ENCODE measurements around the gene SPTBN4. TPM values are rescaled to one million over a fixed set of nuclear protein-coding genes. Genes with fewer than 3 reads are reported as not detected.

SPTBN4 gene
- polyA plus RNA-seq (2013): 0.04 TPM

GRCh38 chr19:40466985-40467734 is at the start of gene SPTBN4:
Gene SPTBN4, plus strand, starts transcription at chr19:40467001. Its CDS starts 5,621 bp downstream, at chr19:40472622.
- Histone ChIP-seq H3K9me3 (ENCODE audit: control extremely low read depth in 1 of 5, control insufficient read depth in 4 of 5, insufficient read depth in 2 of 5, low read depth in 1 of 5, low read length in 4 of 5) (no peaks in the 10 kb centered on the region), H3K27ac (ENCODE audit: insufficient read depth in 1 of 2, low read depth in 1 of 2, low read length in 2 of 2, poor library complexity in 1 of 2, severe bottlenecking in 2 of 2) (no peak within 1 kb of the TSS), H3K36me3 (ENCODE audit: control insufficient read depth in 4 of 4, insufficient read depth in 4 of 4, low read length in 3 of 4) (no peaks in the 10 kb centered on the region), H3K4me1 (ENCODE audit: control extremely low read depth in 1 of 4, control insufficient read depth in 4 of 4, insufficient read depth in 4 of 4, low read length in 3 of 4) (peaks cover 5 to 30% (median 27%) of the 10 kb centered on the region in 4 experiments), H3K27me3 (replicated peaks in 2 of 5; ENCODE audit: control insufficient read depth in 4 of 5, insufficient read depth in 5 of 5, low read length in 4 of 5) (peaks cover 0 to 27% (median 12%) of the 10 kb centered on the region in 5 experiments), H3K4me3 (ENCODE audit: control insufficient read depth in 1 of 7, extremely low read depth in 1 of 7, insufficient read depth in 4 of 7, low read depth in 2 of 7, low read length in 6 of 7) (peak within 1 kb of the TSS; percentile 7 to 81 (median 68))
- ChIA-PET CTCF (interaction anchor here (1.3 to 2.1 kb wide), 2 partner anchors 43 to 54 kb away, joined by 4 to 5 read pairs; no protein-coding TSS in a partner anchor), POLR2A (no interaction called here)
- DNase-seq: no peak
- under 1% methylated on average over 68 of the region's 87 CpGs for WGBS (ENCODE audit: insufficient coverage)

- ChIA-PET POLR2A (interaction anchor here (0.5 to 2.1 kb wide), 5 partner anchors 8 to 274 kb away, joined by 3 to 4 read pairs (median 3); partner anchors contain the start of gene SERTAD1), CTCF (interaction anchor here (1.5 kb wide), 1 partner anchor 9 kb away, joined by 4 read pairs; no protein-coding TSS in a partner anchor)
- Histone ChIP-seq H3K36me3 (ENCODE audit: control insufficient read depth in 4 of 4, insufficient read depth in 4 of 4, low read length in 3 of 4) (peaks cover 0 to 4% (median 1%) of the 10 kb centered on the region in 4 experiments), H3K4me3 (ENCODE audit: control insufficient read depth in 1 of 7, extremely low read depth in 1 of 7, insufficient read depth in 4 of 7, low read depth in 2 of 7, low read length in 6 of 7) (peak overlapping the region in 4 of 7 experiments; percentile 35 to 49 (median 42)), H3K27me3 (replicated peaks in 2 of 5; ENCODE audit: control insufficient read depth in 4 of 5, insufficient read depth in 5 of 5, low read length in 4 of 5) (no peaks in the 10 kb centered on the region), H3K9me3 (ENCODE audit: control extremely low read depth in 1 of 5, control insufficient read depth in 4 of 5, insufficient read depth in 2 of 5, low read depth in 1 of 5, low read length in 4 of 5) (no peaks in the 10 kb centered on the region), H3K4me1 (ENCODE audit: control extremely low read depth in 1 of 4, control insufficient read depth in 4 of 4, insufficient read depth in 4 of 4, low read length in 3 of 4) (peaks cover 5 to 81% (median 71%) of the 10 kb centered on the region in 4 experiments), H3K27ac (ENCODE audit: insufficient read depth in 1 of 2, low read depth in 1 of 2, low read length in 2 of 2, poor library complexity in 1 of 2, severe bottlenecking in 2 of 2) (peak overlapping the region; percentile 66 to 81)
- WGBS (ENCODE audit: insufficient coverage): 37% methylated on average over 3 of the region's 4 CpGs
- no peak for DNase-seq
These were observed 49.2 kb upstream of the SPTBN4 start for GRCh38 chr19:40417643-40417981.

GRCh38 chr19:40418040-40418439 is 48.8 kb upstream of the SPTBN4 start:
- 85% methylated on average over 2 of the region's 3 CpGs for WGBS (ENCODE audit: insufficient coverage)
- Histone ChIP-seq H3K9me3 (ENCODE audit: control extremely low read depth in 1 of 5, control insufficient read depth in 4 of 5, insufficient read depth in 2 of 5, low read depth in 1 of 5, low read length in 4 of 5) (no peaks in the 10 kb centered on the region), H3K27me3 (replicated peaks in 2 of 5; ENCODE audit: control insufficient read depth in 4 of 5, insufficient read depth in 5 of 5, low read length in 4 of 5) (no peaks in the 10 kb centered on the region), H3K27ac (ENCODE audit: insufficient read depth in 1 of 2, low read depth in 1 of 2, low read length in 2 of 2, poor library complexity in 1 of 2, severe bottlenecking in 2 of 2) (peak overlapping the region in 1 of 2 experiments; percentile 81), H3K4me3 (ENCODE audit: control insufficient read depth in 1 of 7, extremely low read depth in 1 of 7, insufficient read depth in 4 of 7, low read depth in 2 of 7, low read length in 6 of 7) (no peak overlapping the region), H3K4me1 (ENCODE audit: control extremely low read depth in 1 of 4, control insufficient read depth in 4 of 4, insufficient read depth in 4 of 4, low read length in 3 of 4) (peaks cover 5 to 79% (median 70%) of the 10 kb centered on the region in 4 experiments), H3K36me3 (ENCODE audit: control insufficient read depth in 4 of 4, insufficient read depth in 4 of 4, low read length in 3 of 4) (peaks cover 0 to 9% (median 5%) of the 10 kb centered on the region in 4 experiments)
- POLR2A ChIA-PET: interaction anchor here (1.4 to 2.1 kb wide), 2 partner anchors 8 to 11 kb away, joined by 4 read pairs; partner anchors contain the start of gene SERTAD1
- no peak for DNase-seq
- CTCF ChIA-PET: interaction anchor here (1.5 to 1.6 kb wide), 2 partner anchors 9 kb away, joined by 4 to 8 read pairs; no protein-coding TSS in a partner anchor

- no peaks in the 10 kb centered on the region for H3K27me3 ChIP-seq (replicated peaks in 2 of 5; ENCODE audit: control insufficient read depth in 4 of 5, insufficient read depth in 5 of 5, low read length in 4 of 5)
- ChIA-PET POLR2A (no interaction called here), CTCF (interaction anchor here (1.2 to 1.6 kb wide), 2 partner anchors 10 to 34 kb away, joined by 3 to 8 read pairs; no protein-coding TSS in a partner anchor)
- WGBS (ENCODE audit: insufficient coverage): 93% methylated on average over 3 of the region's 5 CpGs
- no peak overlapping the region for H3K4me3 ChIP-seq (ENCODE audit: control insufficient read depth in 1 of 7, extremely low read depth in 1 of 7, insufficient read depth in 4 of 7, low read depth in 2 of 7, low read length in 6 of 7)
- peaks cover 0 to 11% (median 8%) of the 10 kb centered on the region in 4 experiments for H3K36me3 ChIP-seq (ENCODE audit: control insufficient read depth in 4 of 4, insufficient read depth in 4 of 4, low read length in 3 of 4)
- peaks cover 5 to 70% (median 59%) of the 10 kb centered on the region in 4 experiments for H3K4me1 ChIP-seq (ENCODE audit: control extremely low read depth in 1 of 4, control insufficient read depth in 4 of 4, insufficient read depth in 4 of 4, low read length in 3 of 4)
- H3K27ac ChIP-seq (ENCODE audit: insufficient read depth in 1 of 2, low read depth in 1 of 2, low read length in 2 of 2, poor library complexity in 1 of 2, severe bottlenecking in 2 of 2): no peak overlapping the region
- peak in 1 of 3 donors; percentile 33 for DNase-seq
- no peaks in the 10 kb centered on the region for H3K9me3 ChIP-seq (ENCODE audit: control extremely low read depth in 1 of 5, control insufficient read depth in 4 of 5, insufficient read depth in 2 of 5, low read depth in 1 of 5, low read length in 4 of 5)
These were observed 47.7 kb upstream of the SPTBN4 start for GRCh38 chr19:40419066-40419612.

GRCh38 chr19:40419780-40420179 is 47.0 kb upstream of the SPTBN4 start:
- peaks cover 10 to 69% (median 60%) of the 10 kb centered on the region in 4 experiments for H3K4me1 ChIP-seq (ENCODE audit: control extremely low read depth in 1 of 4, control insufficient read depth in 4 of 4, insufficient read depth in 4 of 4, low read length in 3 of 4)
- no peak for DNase-seq
- no peaks in the 10 kb centered on the region for H3K27me3 ChIP-seq (replicated peaks in 2 of 5; ENCODE audit: control insufficient read depth in 4 of 5, insufficient read depth in 5 of 5, low read length in 4 of 5)
- WGBS (ENCODE audit: insufficient coverage): 94% methylated on average over 4 of the region's 5 CpGs
- CTCF ChIA-PET: interaction anchor here (1.0 to 2.1 kb wide), 8 partner anchors 9 to 183 kb away, joined by 3 to 14 read pairs (median 6); no protein-coding TSS in a partner anchor
- POLR2A ChIA-PET: no interaction called here
- no peaks in the 10 kb centered on the region for H3K9me3 ChIP-seq (ENCODE audit: control extremely low read depth in 1 of 5, control insufficient read depth in 4 of 5, insufficient read depth in 2 of 5, low read depth in 1 of 5, low read length in 4 of 5)
- no peak overlapping the region for H3K4me3 ChIP-seq (ENCODE audit: control insufficient read depth in 1 of 7, extremely low read depth in 1 of 7, insufficient read depth in 4 of 7, low read depth in 2 of 7, low read length in 6 of 7)
- no peak overlapping the region for H3K27ac ChIP-seq (ENCODE audit: insufficient read depth in 1 of 2, low read depth in 1 of 2, low read length in 2 of 2, poor library complexity in 1 of 2, severe bottlenecking in 2 of 2)
- H3K36me3 ChIP-seq (ENCODE audit: control insufficient read depth in 4 of 4, insufficient read depth in 4 of 4, low read length in 3 of 4): peaks cover 0 to 11% (median 8%) of the 10 kb centered on the region in 4 experiments

GRCh38 chr19:40420451-40420765 is 46.4 kb upstream of the SPTBN4 start:
- Histone ChIP-seq H3K4me3 (ENCODE audit: control insufficient read depth in 1 of 7, extremely low read depth in 1 of 7, insufficient read depth in 4 of 7, low read depth in 2 of 7, low read length in 6 of 7) (peak overlapping the region in 6 of 7 experiments; percentile 73 to 84 (median 80)), H3K9me3 (ENCODE audit: control extremely low read depth in 1 of 5, control insufficient read depth in 4 of 5, insufficient read depth in 2 of 5, low read depth in 1 of 5, low read length in 4 of 5) (no peaks in the 10 kb centered on the region), H3K4me1 (ENCODE audit: control extremely low read depth in 1 of 4, control insufficient read depth in 4 of 4, insufficient read depth in 4 of 4, low read length in 3 of 4) (peaks cover 10 to 70% (median 58%) of the 10 kb centered on the region in 4 experiments), H3K36me3 (ENCODE audit: control insufficient read depth in 4 of 4, insufficient read depth in 4 of 4, low read length in 3 of 4) (peaks cover 0 to 11% (median 8%) of the 10 kb centered on the region in 4 experiments), H3K27ac (ENCODE audit: insufficient read depth in 1 of 2, low read depth in 1 of 2, low read length in 2 of 2, poor library complexity in 1 of 2, severe bottlenecking in 2 of 2) (peak overlapping the region in 1 of 2 experiments; percentile 87), H3K27me3 (replicated peaks in 2 of 5; ENCODE audit: control insufficient read depth in 4 of 5, insufficient read depth in 5 of 5, low read length in 4 of 5) (no peaks in the 10 kb centered on the region)
- no peak for DNase-seq
- ChIA-PET POLR2A (interaction anchor here (0.6 to 1.5 kb wide), 5 partner anchors 13 to 55 kb away, joined by 3 to 6 read pairs (median 5); no protein-coding TSS in a partner anchor), CTCF (interaction anchor here (0.9 to 2.1 kb wide), 12 partner anchors 9 to 182 kb away, joined by 3 to 14 read pairs (median 6); partner anchors contain the start of gene BLVRB)
- 58% methylated on average over 11 of the region's 14 CpGs for WGBS (ENCODE audit: insufficient coverage)

Measured in common myeloid progenitor, CD34-positive (primary cell).